Measurements from ENCODE around the gene PRPF4.
"Not testable (repeated sequence)": the region's sequence is repeated elsewhere in the genome, so short reads cannot be mapped to it uniquely, and the experiment has no call there.

The PRPF4 gene

DNA sequence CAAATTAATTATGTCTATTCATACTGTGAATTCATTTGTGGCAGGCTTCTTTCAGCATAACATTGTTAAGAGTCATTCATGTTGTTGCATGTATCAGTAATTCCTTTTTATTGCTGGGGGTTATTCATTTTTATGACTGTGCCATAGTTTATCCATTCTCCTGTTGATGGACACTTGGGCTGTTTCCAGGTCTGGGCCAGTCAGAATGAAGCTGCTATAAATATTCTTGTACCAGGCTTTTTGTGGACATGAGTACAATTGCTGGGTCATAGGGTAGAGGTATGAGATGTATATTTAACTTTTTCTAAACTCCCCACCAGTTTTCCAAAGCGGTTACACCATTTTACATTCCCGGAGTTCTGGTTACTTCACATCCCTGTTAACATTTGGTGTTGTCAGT is 13.6 kb downstream of the PRPF4 start:
- no peak for DNase-seq (ENCODE audit: low read depth)
- TF ChIP-seq, protein P1, sequence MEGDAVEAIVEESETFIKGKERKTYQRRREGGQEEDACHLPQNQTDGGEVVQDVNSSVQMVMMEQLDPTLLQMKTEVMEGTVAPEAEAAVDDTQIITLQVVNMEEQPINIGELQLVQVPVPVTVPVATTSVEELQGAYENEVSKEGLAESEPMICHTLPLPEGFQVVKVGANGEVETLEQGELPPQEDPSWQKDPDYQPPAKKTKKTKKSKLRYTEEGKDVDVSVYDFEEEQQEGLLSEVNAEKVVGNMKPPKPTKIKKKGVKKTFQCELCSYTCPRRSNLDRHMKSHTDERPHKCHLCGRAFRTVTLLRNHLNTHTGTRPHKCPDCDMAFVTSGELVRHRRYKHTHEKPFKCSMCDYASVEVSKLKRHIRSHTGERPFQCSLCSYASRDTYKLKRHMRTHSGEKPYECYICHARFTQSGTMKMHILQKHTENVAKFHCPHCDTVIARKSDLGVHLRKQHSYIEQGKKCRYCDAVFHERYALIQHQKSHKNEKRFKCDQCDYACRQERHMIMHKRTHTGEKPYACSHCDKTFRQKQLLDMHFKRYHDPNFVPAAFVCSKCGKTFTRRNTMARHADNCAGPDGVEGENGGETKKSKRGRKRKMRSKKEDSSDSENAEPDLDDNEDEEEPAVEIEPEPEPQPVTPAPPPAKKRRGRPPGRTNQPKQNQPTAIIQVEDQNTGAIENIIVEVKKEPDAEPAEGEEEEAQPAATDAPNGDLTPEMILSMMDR (IDR thresholded peaks at IDR 0.05; ENCODE audit: control insufficient read depth, extremely low read depth, insufficient read depth) = no peak
- no peak overlapping the region for H3K4me3 ChIP-seq (ENCODE audit: low read depth, low read length)

DNA sequence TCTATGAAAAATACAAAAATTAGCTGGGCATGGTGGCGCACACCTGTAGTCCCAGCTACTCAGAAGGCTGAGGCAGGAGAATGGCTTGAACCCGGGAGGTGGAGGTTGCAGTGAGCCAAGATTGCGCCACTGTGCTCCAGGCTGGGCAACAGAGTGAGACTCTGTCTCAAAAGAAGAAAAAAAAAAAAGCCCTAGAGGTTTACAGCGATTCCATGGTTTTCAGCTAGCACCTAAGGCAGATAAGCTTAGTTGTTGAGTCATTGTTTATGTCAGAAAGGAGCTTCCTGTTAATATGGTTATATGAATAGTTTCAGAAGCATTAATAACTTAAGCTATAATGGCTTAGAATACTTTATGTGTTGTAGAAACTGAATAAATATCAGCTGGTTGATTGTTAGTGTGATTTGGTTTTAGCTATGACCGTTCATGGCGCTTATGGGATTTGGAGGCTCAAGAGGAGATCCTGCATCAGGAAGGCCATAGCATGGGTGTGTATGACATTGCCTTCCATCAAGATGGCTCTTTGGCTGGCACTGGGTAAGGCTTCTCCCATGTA is 14.7 kb downstream of the PRPF4 start:
- DNase-seq (ENCODE audit: low read depth) = no peak
- H3K4me3 ChIP-seq (ENCODE audit: low read depth, low read length) = no peak overlapping the region
- TF ChIP-seq, protein P1 (IDR thresholded peaks at IDR 0.05; ENCODE audit: control insufficient read depth, extremely low read depth, insufficient read depth) = no peak

DNA sequence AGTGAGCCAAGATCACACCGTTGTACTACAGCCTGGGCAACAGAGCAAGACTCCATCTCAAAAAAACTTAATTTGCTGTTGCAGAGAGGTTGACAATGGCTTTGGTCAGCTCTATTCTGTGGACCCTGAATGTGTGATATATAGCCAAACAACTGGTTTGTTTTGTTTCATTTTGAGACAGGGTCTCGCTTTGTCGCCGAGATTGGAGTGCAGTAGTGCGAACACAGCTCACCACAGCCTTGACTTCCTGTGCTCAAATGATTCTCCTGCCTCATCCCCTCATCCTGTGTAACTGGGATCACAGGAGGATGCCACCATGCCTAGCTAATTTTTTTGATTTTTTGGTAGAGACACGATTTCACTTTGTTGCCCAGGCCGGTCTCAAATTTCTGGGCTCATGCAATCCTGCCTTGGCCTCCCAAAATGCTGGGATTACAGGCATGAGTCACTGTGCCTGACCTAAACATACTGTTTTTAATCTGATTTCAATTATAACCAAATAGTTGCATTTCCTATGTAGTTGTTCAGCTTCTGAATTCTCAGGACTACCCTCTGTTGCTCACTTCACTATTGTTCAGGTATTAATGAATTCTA is 17.9 kb downstream of the PRPF4 start:
- H3K4me3 ChIP-seq (ENCODE audit: low read depth, low read length) = no peak overlapping the region
- no peak for DNase-seq (ENCODE audit: low read depth)
- TF ChIP-seq, protein P1 (IDR thresholded peaks at IDR 0.05; ENCODE audit: control insufficient read depth, extremely low read depth, insufficient read depth) = no peak

DNA sequence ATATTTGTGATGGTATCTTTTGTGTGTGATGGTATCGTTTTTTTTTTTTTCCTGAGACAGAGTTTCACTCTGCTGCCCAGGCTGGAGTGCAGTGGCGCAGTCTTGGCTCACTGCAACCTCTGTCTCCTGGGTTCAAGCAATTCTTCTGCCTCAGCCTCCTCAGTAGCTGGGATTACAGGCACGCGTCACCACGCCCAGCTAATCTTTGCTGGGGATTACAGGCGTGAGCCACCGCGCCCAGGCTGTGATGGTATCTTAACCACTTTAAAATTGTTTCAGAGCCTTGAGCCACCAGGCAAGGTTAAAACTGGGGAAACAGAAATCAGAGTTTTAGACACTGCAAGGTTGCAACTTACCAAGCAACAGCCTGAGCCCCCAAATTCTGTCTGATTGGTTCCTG is 20.8 kb downstream of the PRPF4 start:
- DNase-seq (ENCODE audit: low read depth); H3K4me3 ChIP-seq (ENCODE audit: low read depth, low read length): not testable (repeated sequence)

DNA sequence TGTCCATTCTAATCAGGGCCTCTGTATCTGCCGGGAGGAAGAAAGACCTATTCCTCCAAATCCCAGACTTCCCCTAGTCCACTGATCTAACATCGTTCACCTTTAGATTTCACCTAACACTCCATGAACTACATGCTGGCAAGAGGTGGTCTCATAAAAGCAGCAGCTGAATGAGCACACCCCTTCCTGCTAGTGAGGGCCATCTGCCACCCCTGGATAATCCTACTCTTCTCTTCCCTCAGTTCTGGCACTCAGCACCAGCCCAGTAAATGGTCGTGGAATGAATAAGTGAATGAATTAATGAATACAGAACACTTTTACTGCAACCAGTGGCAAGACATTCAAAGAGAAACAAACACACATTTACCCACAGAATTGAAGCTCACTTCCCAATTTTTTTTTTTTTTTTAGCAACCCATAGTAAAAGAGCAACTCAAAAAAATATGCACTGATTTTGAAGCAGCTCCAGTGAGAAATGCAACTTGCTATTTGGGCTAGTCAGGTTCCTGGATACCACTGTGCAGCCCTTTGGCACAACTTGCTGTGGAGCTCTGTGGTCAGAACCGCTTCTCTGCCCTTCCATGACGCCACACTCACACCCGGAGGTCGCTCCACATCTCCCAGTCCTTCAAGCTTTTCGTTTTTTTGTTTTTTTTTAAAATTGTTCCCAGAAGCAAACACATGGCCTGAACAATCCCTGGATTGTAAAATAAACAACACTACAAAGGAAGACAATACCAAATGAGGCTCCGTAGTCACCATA is 21.5 kb downstream of the PRPF4 start:
- TF ChIP-seq, protein P1 (IDR thresholded peaks at IDR 0.05; ENCODE audit: control insufficient read depth, extremely low read depth, insufficient read depth) = no peak
- no peak overlapping the region for H3K4me3 ChIP-seq (ENCODE audit: low read depth, low read length)
- DNase-seq (ENCODE audit: low read depth) = no peak

DNA sequence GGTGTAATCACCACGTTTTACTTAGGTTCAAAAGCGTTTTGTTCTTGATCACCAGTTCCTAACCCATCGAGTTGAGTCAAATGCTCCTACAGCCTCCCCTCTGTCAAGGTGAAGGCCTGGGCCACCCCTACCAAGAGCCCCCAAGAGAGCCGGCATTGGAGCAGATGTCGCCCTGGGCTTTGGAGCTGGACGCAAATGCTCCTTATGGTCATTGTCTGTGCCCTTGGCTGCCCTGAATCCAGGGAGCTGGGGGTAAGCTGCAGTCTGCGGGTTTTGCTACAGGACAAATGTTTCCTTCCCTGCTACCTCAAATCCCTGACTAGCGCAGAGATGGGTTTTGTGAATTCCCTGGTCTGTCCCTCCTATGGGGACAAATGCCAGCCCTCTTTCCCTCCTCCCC is 22.9 kb downstream of the PRPF4 start:
- TF ChIP-seq, protein P1 (IDR thresholded peaks at IDR 0.05; ENCODE audit: control insufficient read depth, extremely low read depth, insufficient read depth) = no peak
- H3K4me3 ChIP-seq (ENCODE audit: low read depth, low read length) = no peak overlapping the region
- DNase-seq (ENCODE audit: low read depth) = no peak

- DNase-seq (ENCODE audit: low read depth) = no peak
- H3K4me3 ChIP-seq (ENCODE audit: low read depth, low read length) = no peak overlapping the region
- TF ChIP-seq, protein P1 (IDR thresholded peaks at IDR 0.05; ENCODE audit: control insufficient read depth, extremely low read depth, insufficient read depth) = no peak
Observed at GRCh38 chr9:113298924-113299770, 23.7 kb downstream of the PRPF4 start.
